Activated CD8-positive, alpha-beta memory T cell treated with anti-CD3 and anti-CD28 coated beads for 48 hours (primary cell): ENCODE measurements around the gene KIRREL3.

Experiments
- DNase-seq, 3 experiments: peaks; one replicate each; pipeline ENCODE4 v3.0.0-alpha.2; 2020; ENCODE audit warnings: low read depth in 2 of 3, low spot score in 2 of 3

KIRREL3 gene

GRCh38 chr11:126479178-126479930, 521.2 kb downstream of the KIRREL3 start:
- no peak for DNase-seq

- DNase-seq: no peak
These were observed 522.1 kb downstream of the KIRREL3 start for GRCh38 chr11:126478466-126478865.

GRCh38 chr11:126477535-126478305, 522.9 kb downstream of the KIRREL3 start:
- peak in 1 of 3 experiments; percentile 5 for DNase-seq

- no peak for DNase-seq
These were observed 523.6 kb downstream of the KIRREL3 start for GRCh38 chr11:126476977-126477376.

GRCh38 chr11:126476266-126476924, 524.2 kb downstream of the KIRREL3 start:
- DNase-seq: no peak

GRCh38 chr11:126475014-126475991, 525.3 kb downstream of the KIRREL3 start:
- DNase-seq: no peak

GRCh38 chr11:126474220-126474619, 526.4 kb downstream of the KIRREL3 start:
- DNase-seq: no peak

- DNase-seq: no peak
These were observed 527.3 kb downstream of the KIRREL3 start for GRCh38 chr11:126473269-126473668.

- DNase-seq: no peak
These were observed 531.3 kb downstream of the KIRREL3 start for GRCh38 chr11:126469311-126469710.

- DNase-seq: no peak
These were observed 532.5 kb downstream of the KIRREL3 start for GRCh38 chr11:126468102-126468521.

GRCh38 chr11:126467471-126467870, 533.1 kb downstream of the KIRREL3 start:
- DNase-seq: no peak

GRCh38 chr11:126467046-126467370, 533.6 kb downstream of the KIRREL3 start:
- DNase-seq: no peak

GRCh38 chr11:126466236-126467045, 534.1 kb downstream of the KIRREL3 start:
- no peak for DNase-seq

- DNase-seq: no peak
These were observed 534.9 kb downstream of the KIRREL3 start for GRCh38 chr11:126465573-126466188.

- DNase-seq: no peak
These were observed 535.8 kb downstream of the KIRREL3 start for GRCh38 chr11:126464796-126465195.

- DNase-seq: no peak
These were observed 538.1 kb downstream of the KIRREL3 start for GRCh38 chr11:126462422-126462821.

GRCh38 chr11:126461996-126462395, 538.6 kb downstream of the KIRREL3 start:
- DNase-seq: no peak

GRCh38 chr11:126461096-126461440, 539.5 kb downstream of the KIRREL3 start:
- no peak for DNase-seq

GRCh38 chr11:126460417-126461095, 540.0 kb downstream of the KIRREL3 start:
- no peak for DNase-seq
